ENCODE measurements around the gene ZNF384. TPM values are rescaled to one million over a fixed set of nuclear protein-coding genes. Genes with fewer than 3 reads are reported as not detected.

ZNF384 gene
- polyA plus RNA-seq, 1 experiment, result 39.3 TPM

GRCh38 chr12:6632026-6632983 is 56.9 kb downstream of the ZNF384 start:
- Histone ChIP-seq H3K4me3 (ENCODE audit: low read depth, low read length) (no peak overlapping the region), H3K9me3 (ENCODE audit: control insufficient read depth, insufficient read depth, low read length) (no peaks in the 10 kb centered on the region), H3K27me3 (ENCODE audit: control insufficient read depth, insufficient read depth, low read length) (no peaks in the 10 kb centered on the region), H3K27ac (ENCODE audit: low read depth, low read length) (no peak overlapping the region)
- TF ChIP-seq CTCF (IDR thresholded peaks at IDR 0.05; ENCODE audit: low read depth, low read length), result no peak
- ChIA-PET POLR2A (interaction anchor here (0.9 kb wide), 1 partner anchor 121 kb away, joined by 4 read pairs; the partner anchor contains the start of gene MLF2), CTCF (interaction anchor here (1.0 to 1.1 kb wide), 2 partner anchors 134 to 193 kb away, joined by 3 read pairs; partner anchors contain the start of gene PTMS)
- no peak for DNase-seq (ENCODE audit: low read depth, low spot score)

- Histone ChIP-seq H3K27me3 (ENCODE audit: control insufficient read depth, insufficient read depth, low read length) (no peaks in the 10 kb centered on the region), H3K27ac (ENCODE audit: low read depth, low read length) (no peak overlapping the region), H3K4me3 (ENCODE audit: low read depth, low read length) (no peak overlapping the region), H3K9me3 (ENCODE audit: control insufficient read depth, insufficient read depth, low read length) (no peaks in the 10 kb centered on the region)
- ChIA-PET POLR2A (interaction anchor here (0.9 kb wide), 1 partner anchor 121 kb away, joined by 4 read pairs; the partner anchor contains the start of gene MLF2), CTCF (no interaction called here)
- no peak for DNase-seq (ENCODE audit: low read depth, low spot score)
- no peak for TF ChIP-seq CTCF (IDR thresholded peaks at IDR 0.05; ENCODE audit: low read depth, low read length)
These were observed 57.6 kb downstream of the ZNF384 start for GRCh38 chr12:6631549-6631961.

- no peak overlapping the region for H3K27ac ChIP-seq (ENCODE audit: low read depth, low read length)
- ChIA-PET CTCF (interaction anchor here (0.6 kb wide), 2 partner anchors 148 to 204 kb away, joined by 3 read pairs; no protein-coding TSS in a partner anchor), POLR2A (no interaction called here)
- no peak for DNase-seq (ENCODE audit: low read depth, low spot score)
- no peaks in the 10 kb centered on the region for H3K9me3 ChIP-seq (ENCODE audit: control insufficient read depth, insufficient read depth, low read length)
- no peak for TF ChIP-seq CTCF (IDR thresholded peaks at IDR 0.05; ENCODE audit: low read depth, low read length)
- H3K4me3 ChIP-seq (ENCODE audit: low read depth, low read length), result no peak overlapping the region
- no peaks in the 10 kb centered on the region for H3K27me3 ChIP-seq (ENCODE audit: control insufficient read depth, insufficient read depth, low read length)
These were observed 58.4 kb downstream of the ZNF384 start for GRCh38 chr12:6630736-6631135.

- Histone ChIP-seq H3K9me3 (ENCODE audit: control insufficient read depth, insufficient read depth, low read length) (no peaks in the 10 kb centered on the region), H3K27ac (ENCODE audit: low read depth, low read length) (no peak overlapping the region), H3K4me3 (ENCODE audit: low read depth, low read length) (0 out of 2 replicates have a peak overlapping the region, but pooled peaks have one; percentile 4), H3K27me3 (ENCODE audit: control insufficient read depth, insufficient read depth, low read length) (no peaks in the 10 kb centered on the region)
- no peak for DNase-seq (ENCODE audit: low read depth, low spot score)
- TF ChIP-seq CTCF (IDR thresholded peaks at IDR 0.05; ENCODE audit: low read depth, low read length), result no peak
- CTCF ChIA-PET, result interaction anchor here (0.7 kb wide), 1 partner anchor 14 kb away, joined by 3 read pairs; no protein-coding TSS in a partner anchor
- POLR2A ChIA-PET, result no interaction called here
These were observed 61.6 kb downstream of the ZNF384 start for GRCh38 chr12:6627616-6628015.
